GM18868 (cell line): ENCODE measurements around the gene ASH1L.
"Not testable (repeated sequence)": the region's sequence is repeated elsewhere in the genome, so short reads cannot be mapped to it uniquely, and the experiment has no call there.

Source experiments
- ATAC-seq: cut with Tn5 transposase; IDR thresholded peaks from one replicate; pipeline ENCODE4 v1.9.1; 2021; ENCODE audit warnings: mild to moderate bottlenecking, moderate library complexity; ENCODE audit not compliant: unreplicated experiment

ASH1L gene

DNA sequence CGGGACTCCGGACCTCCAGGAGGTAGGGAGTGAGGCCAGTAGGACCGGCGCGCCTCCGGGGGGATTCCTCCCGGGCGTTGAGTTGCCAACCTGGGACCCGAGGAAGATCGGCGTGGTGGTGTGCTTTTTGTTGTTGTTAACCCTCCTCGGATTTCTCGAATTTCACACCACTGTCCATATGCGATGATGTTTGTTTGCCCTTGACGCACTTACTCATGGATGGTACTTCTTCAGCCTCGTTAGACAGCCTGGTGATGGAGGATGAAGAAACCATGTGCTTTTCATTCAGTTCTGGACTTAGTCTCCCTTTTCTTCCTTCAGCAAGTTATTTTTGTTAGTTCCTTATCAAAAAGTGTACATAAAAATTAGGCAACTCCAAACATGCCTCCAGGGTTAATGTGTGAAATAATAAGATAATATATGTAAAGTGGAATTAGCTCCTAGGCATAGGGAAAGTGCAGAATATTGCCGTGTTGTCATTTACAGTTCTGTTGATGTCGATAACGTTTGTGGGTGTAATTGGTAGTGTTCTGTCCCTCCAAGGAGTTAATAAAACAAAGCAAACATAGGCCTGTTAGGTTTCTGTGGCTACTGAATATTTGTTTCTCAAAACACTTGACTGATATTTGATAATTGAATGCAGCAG, 897 bp upstream of the ASH1L start:
- ATAC-seq = not testable (repeated sequence)

GRCh38 chr1:155561779-155562580, 623 bp downstream of the ASH1L start:
- peak; percentile 26 for ATAC-seq

GRCh38 chr1:155555915-155556314, 6.7 kb downstream of the ASH1L start:
- no peak for ATAC-seq

- ATAC-seq = no peak
Observed at GRCh38 chr1:155553349-155553748, 9.3 kb downstream of the ASH1L start.

GRCh38 chr1:155548706-155549105, 13.9 kb downstream of the ASH1L start:
- ATAC-seq = no peak

DNA sequence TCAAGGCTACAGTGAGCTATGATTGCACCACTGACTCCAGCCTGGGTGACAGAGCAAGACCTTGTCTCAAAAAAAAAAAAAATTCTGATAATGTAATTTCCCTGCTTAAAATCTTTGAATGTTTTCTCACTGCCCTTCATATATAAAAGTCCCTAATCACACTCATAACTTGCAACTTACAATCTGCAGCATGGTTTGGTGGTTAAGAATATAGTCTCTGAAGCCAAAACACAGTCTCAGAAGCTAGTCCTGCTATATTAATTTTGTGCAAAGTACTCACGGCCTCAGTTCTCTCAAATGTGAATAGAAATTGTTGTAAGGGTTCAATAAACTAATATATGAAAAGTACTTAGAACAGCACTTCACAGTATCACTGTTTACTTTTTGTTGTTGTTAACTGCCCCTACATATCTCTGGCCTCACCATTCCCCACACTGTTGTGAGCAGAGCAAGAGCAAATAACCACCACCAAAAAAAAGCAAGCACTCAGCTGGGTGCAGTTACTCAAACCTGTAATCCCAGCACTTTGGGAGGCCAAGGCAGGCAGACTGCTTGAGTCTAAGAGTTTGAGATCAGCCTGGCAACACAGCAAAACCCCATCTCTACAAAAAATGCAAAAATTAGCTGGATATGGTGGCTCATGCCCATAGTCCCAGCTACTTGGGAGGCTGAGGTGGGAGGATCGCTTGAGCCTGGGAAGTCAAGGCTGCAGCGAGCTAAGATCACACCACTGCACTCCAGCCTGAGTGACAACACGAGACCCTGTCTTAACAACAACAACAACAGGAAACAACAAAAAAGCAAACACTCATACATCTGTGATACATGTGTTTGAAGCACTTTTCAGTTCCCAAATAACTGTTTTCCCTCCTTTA, 22.4 kb downstream of the ASH1L start:
- no peak for ATAC-seq

- no peak for ATAC-seq
Observed at GRCh38 chr1:155537193-155537592, 25.4 kb downstream of the ASH1L start.

DNA sequence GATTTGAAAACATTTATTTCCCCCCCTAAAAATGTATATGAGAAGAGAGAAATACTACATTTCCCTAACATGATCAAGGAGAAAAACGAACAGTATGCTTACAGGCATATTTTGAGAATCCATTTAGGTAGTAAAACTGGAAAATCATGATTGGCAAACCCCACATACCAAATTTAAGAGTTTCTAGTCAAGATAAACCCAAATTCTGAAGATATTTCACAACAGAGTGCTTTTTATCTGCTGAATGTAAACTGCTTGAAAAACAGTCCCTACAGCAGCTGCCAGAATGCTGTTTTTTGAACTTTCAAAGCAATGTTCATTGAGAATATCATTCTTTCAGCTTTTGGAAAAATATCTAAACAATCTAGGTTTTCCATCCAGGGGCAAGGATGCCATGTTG, 31.0 kb downstream of the ASH1L start:
- ATAC-seq = no peak

- ATAC-seq = peak; percentile 59
Observed at GRCh38 chr1:155529929-155530328, 32.7 kb downstream of the ASH1L start.

DNA sequence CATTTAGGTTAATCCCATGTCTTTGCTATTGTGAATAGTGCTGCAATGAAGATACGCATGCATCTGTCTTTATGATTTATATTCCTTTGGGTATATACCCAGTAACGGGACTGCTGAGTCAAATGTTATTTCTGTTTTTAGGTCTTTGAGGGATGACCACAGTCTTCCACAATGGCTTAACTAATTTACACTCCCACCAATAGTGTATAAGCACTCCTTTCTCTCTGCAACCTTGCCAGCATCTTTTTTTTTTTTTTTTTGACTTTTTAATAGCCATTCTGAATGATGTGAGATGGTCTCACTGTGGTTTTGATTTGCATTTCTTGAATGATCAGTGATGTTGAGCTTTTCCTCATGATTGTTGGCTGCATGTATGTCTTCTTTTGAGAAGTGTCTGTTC, 33.5 kb downstream of the ASH1L start:
- ATAC-seq = no peak

DNA sequence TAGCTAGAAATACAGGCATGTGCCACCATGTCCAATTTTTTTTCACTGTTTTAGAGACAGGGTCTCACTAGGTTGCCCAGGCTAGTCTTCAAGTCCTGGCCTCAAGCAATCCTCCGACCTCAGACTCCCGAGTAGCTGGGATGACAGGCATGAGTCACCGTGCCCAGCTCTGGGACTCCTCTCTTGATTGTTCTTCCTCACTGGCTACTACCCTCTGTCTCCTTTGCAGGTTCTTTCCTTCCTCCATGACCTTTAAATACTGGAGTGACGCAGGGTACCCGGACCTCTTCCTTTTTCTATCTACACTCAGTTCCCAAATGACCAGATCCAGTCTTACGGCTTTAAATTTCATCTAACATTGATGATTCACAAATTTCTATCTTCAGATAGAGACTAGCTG, 34.9 kb downstream of the ASH1L start:
- ATAC-seq = no peak

DNA sequence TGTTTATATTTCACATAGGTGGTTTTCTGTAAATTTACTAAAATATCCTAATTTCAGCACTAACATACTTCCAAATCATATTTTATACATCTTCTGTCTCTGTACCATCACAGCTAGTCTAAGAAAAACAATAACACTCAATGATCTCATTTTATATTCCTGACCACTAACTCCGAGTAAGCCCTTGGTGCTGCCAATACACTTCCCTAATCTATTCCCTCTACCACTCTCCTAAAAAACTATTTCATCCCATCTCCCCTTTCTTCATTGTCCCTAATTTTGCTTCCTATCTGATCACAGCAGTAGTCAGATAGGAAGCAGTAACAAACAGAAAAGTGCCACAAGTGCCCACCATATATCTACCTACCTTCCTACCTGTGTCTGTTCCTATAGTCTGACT, 36.2 kb downstream of the ASH1L start:
- no peak for ATAC-seq

DNA sequence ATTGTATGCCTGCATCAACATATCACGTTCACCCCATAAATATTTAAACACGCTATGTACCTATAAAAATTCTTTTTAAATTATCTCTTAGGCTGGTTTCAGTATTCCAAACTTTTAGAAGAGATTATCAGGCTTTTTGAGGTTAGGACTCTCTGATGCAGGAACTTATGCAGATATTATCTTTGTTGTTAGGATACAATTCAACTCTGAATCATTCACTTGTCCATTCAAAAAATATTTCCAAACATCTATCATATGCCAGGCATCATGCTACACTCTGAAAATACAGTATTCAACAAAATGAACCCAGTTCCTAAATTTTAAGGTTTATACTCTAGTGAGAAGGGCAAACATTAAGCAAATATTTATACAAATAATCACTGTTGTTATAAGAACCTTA, 40.5 kb downstream of the ASH1L start:
- ATAC-seq = no peak

- no peak for ATAC-seq
Observed at GRCh38 chr1:155518484-155518883, 44.1 kb downstream of the ASH1L start.

DNA sequence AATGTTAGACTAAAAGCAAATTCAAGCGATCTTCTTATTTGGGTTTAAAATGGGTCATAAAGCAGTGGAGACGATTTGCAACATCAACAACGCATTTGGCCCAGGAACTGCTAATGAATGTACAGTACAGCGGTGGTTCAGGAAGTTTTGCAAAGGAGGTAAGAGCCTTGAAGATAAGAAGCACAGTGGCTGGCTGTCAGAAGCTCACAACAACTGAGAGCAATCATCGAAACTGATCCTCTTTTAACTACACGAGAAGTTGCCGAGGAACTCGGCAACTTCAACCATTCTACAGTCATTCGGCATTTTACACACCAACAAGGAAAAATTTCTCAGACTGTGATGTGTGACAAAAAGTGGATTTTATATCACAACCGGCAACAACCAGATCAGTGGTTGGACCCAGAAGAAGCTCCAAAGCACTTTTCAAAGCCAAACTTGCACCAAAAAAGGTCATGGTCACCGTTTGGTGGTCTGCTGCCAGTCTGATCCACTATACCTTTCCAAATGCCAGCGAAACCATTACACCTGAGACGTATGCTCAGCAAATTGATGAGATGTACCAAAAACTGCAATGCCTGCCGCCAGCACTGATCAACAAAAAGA, 47.9 kb downstream of the ASH1L start:
- ATAC-seq = no peak

GRCh38 chr1:155513300-155513916, 49.2 kb downstream of the ASH1L start:
- ATAC-seq = no peak

- not testable (repeated sequence) for ATAC-seq
Observed at GRCh38 chr1:155511385-155511784, 51.2 kb downstream of the ASH1L start.

DNA sequence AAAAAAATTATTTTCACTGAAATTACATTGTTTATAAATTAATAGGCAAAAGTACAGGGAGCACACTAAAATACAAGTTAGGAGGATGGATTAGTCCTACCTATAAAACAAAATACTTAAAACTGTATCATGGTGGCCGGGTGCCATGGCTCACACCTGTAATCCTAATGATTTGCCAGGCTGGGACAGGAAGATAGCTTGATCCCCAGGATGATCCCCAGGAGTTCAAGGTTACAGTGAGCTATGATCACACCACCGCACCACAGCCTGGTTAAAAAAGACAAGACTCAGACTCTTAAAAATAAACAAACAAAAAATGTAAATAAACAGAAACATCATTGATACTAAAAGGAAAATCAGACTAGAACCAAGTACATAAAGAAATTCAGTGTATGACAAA, 53.5 kb downstream of the ASH1L start:
- no peak for ATAC-seq

DNA sequence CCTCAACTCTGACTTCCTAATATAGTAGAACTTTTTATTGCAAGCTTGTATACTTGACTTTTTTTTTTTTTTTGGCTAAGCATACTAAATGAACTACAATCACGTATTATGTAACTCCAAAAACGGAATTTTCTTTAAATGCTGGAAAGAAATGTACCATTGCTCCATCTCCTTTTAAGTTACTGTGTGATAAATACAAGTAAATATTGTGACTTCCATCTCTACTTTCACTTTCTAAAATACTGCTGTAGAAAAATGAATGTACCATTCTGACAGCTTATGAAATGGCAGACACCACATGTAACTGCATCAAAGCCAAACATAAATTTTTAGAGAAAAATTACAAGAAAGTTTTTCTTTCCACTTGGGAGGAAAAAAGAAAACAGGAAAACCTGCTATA, 54.7 kb downstream of the ASH1L start:
- ATAC-seq = no peak

- not testable (repeated sequence) for ATAC-seq
Observed at GRCh38 chr1:155505963-155506362, 56.6 kb downstream of the ASH1L start.

DNA sequence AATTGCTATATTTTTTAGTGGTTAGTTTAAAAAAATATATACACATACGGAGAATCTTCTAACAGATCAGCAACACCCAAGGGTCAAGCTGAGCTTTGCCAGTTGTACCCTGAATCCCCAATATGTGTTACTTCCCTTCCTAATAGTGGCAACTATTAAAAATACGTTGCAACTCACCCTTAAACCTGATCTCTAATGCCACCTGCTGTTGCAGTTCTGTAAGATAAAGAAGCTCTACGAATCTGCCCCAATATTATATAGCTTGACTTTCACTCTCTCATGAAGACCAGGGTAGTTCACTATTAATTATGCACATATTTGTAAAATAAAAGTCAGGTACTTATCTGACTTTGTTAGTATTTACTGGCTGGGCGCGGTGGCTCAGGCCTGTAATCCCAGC, 58.4 kb downstream of the ASH1L start:
- no peak for ATAC-seq
